ENCODE results near the gene TOR1AIP2. TPM values are rescaled to one million over a fixed set of nuclear protein-coding genes. Genes with fewer than 3 reads are reported as not detected.

TOR1AIP2 gene
- total RNA-seq, 1 donor from 2014 or later = 64.2 TPM

GRCh38 chr1:179873438-179873851 is 4.2 kb downstream of the TOR1AIP2 start:
- no peak for FAIRE-seq
- TF ChIP-seq CTCF (IDR thresholded peaks at IDR 0.05; ENCODE audit: insufficient read depth, low read length, severe bottlenecking) = no peak
- peaks cover 8% of the 10 kb centered on the region for H3K36me3 ChIP-seq (ENCODE audit: control insufficient read depth, insufficient read depth, low read length)
- DNase-seq (ENCODE audit: low read depth) = no peak
- H3K27me3 ChIP-seq (ENCODE audit: control insufficient read depth, insufficient read depth, low read length) = no peaks in the 10 kb centered on the region
- no peak overlapping the region for H3K4me3 ChIP-seq (ENCODE audit: low read depth, low read length)

- no peak for TF ChIP-seq CTCF (IDR thresholded peaks at IDR 0.05; ENCODE audit: insufficient read depth, low read length, severe bottlenecking)
- Histone ChIP-seq H3K36me3 (ENCODE audit: control insufficient read depth, insufficient read depth, low read length) (peaks cover 8% of the 10 kb centered on the region), H3K4me3 (ENCODE audit: low read depth, low read length) (no peak overlapping the region), H3K27me3 (ENCODE audit: control insufficient read depth, insufficient read depth, low read length) (no peaks in the 10 kb centered on the region)
- FAIRE-seq = no peak
- DNase-seq (ENCODE audit: low read depth) = no peak
These were observed 5.0 kb downstream of the TOR1AIP2 start for GRCh38 chr1:179872558-179872957.

GRCh38 chr1:179871940-179872339 is 5.7 kb downstream of the TOR1AIP2 start:
- no peak for FAIRE-seq
- Histone ChIP-seq H3K36me3 (ENCODE audit: control insufficient read depth, insufficient read depth, low read length) (peaks cover 8% of the 10 kb centered on the region), H3K4me3 (ENCODE audit: low read depth, low read length) (no peak overlapping the region), H3K27me3 (ENCODE audit: control insufficient read depth, insufficient read depth, low read length) (no peaks in the 10 kb centered on the region)
- no peak for TF ChIP-seq CTCF (IDR thresholded peaks at IDR 0.05; ENCODE audit: insufficient read depth, low read length, severe bottlenecking)
- no peak for DNase-seq (ENCODE audit: low read depth)

GRCh38 chr1:179870870-179871269 is 6.7 kb downstream of the TOR1AIP2 start:
- FAIRE-seq = no peak
- H3K27me3 ChIP-seq (ENCODE audit: control insufficient read depth, insufficient read depth, low read length) = no peaks in the 10 kb centered on the region
- no peak overlapping the region for H3K4me3 ChIP-seq (ENCODE audit: low read depth, low read length)
- TF ChIP-seq CTCF (IDR thresholded peaks at IDR 0.05; ENCODE audit: insufficient read depth, low read length, severe bottlenecking) = no peak
- peaks cover 8% of the 10 kb centered on the region for H3K36me3 ChIP-seq (ENCODE audit: control insufficient read depth, insufficient read depth, low read length)
- no peak for DNase-seq (ENCODE audit: low read depth)

- Histone ChIP-seq H3K36me3 (ENCODE audit: control insufficient read depth, insufficient read depth, low read length) (peaks cover 8% of the 10 kb centered on the region), H3K4me3 (ENCODE audit: low read depth, low read length) (no peak overlapping the region), H3K27me3 (ENCODE audit: control insufficient read depth, insufficient read depth, low read length) (no peaks in the 10 kb centered on the region)
- TF ChIP-seq CTCF (IDR thresholded peaks at IDR 0.05; ENCODE audit: insufficient read depth, low read length, severe bottlenecking) = peak; percentile 67
- no peak for FAIRE-seq
- DNase-seq (ENCODE audit: low read depth) = peak; percentile 30
These were observed 9.9 kb downstream of the TOR1AIP2 start for GRCh38 chr1:179867493-179868330.
